Parathyroid adenoma (tissue), 2 donors: ENCODE results near the gene CYB561A3.
A peak's percentile ranks its signal among the peaks of the same experiment; 100 is the strongest.

Experiments
- H2AFZ ChIP-seq: fragments of 300-600 bp; sonication (generic); one replicate; pipeline ENCODE4 v1.7.0; 2017; ENCODE audit warnings: antibody characterized with exemption, mild to moderate bottlenecking
- H3K27ac ChIP-seq: fragments of 300-600 bp; sonication (generic); one replicate; pipeline ENCODE4 v1.7.0; 2017
- H3K27me3 ChIP-seq: fragments of 300-600 bp; sonication (generic); one replicate; pipeline ENCODE4 v1.7.0; 2017; ENCODE audit warnings: low read length; ENCODE audit not compliant: control insufficient read depth, insufficient read depth
- H3K36me3 ChIP-seq: fragments of 300-600 bp; sonication (generic); one replicate; pipeline ENCODE4 v1.7.0; 2017; ENCODE audit warnings: low read length; ENCODE audit not compliant: control insufficient read depth, insufficient read depth
- H3K4me1 ChIP-seq: fragments of 300-600 bp; sonication (generic); one replicate; pipeline ENCODE4 v1.7.0; 2017; ENCODE audit warnings: control low read depth
- H3K4me2 ChIP-seq: fragments of 300-600 bp; sonication (generic); one replicate; pipeline ENCODE4 v1.7.0; 2017; ENCODE audit warnings: low read length
- H3K4me3 ChIP-seq: fragments of 300-600 bp; sonication (generic); one replicate; pipeline ENCODE4 v1.7.0; 2017; ENCODE audit warnings: low read depth, low read length
- H3K79me2 ChIP-seq: fragments of 300-600 bp; sonication (generic); one replicate; pipeline ENCODE4 v1.7.0; 2017; ENCODE audit warnings: control low read depth
- H3K9ac ChIP-seq: fragments of 300-600 bp; sonication (generic); one replicate; pipeline ENCODE4 v1.7.0; 2017; ENCODE audit warnings: mild to moderate bottlenecking
- H3K9me3 ChIP-seq: fragments of 300-600 bp; sonication (generic); one replicate; pipeline ENCODE4 v1.7.0; 2017; ENCODE audit warnings: low read length; ENCODE audit not compliant: control insufficient read depth
- CTCF ChIP-seq: fragments of 300-600 bp; sonication (generic); IDR thresholded peaks from one replicate; pipeline ENCODE4 v1.7.0; 2017; ENCODE audit warnings: antibody characterized with exemption, mild to moderate bottlenecking
- donor health status: primary hyperparathyroidism.

Gene CYB561A3

GRCh38 chr11:61362542-61362875 is 827 bp upstream of the CYB561A3 start:
- Histone ChIP-seq H3K4me3 (peak overlapping the region; percentile 90), H3K27me3 (no peaks in the 10 kb centered on the region), H3K9ac (peak overlapping the region; percentile 95), H3K9me3 (no peaks in the 10 kb centered on the region), H3K4me2 (peak overlapping the region; percentile 97), H2AFZ (peak overlapping the region; percentile 91), H3K4me1 (no peaks in the 10 kb centered on the region), H3K36me3 (no peaks in the 10 kb centered on the region), H3K79me2 (no peaks in the 10 kb centered on the region), H3K27ac (peak overlapping the region; percentile 99)
- no peak for TF ChIP-seq CTCF

GRCh38 chr11:61361237-61361740 is 393 bp downstream of the CYB561A3 start:
- TF ChIP-seq CTCF, result no peak
- peak overlapping the region; percentile 90 for H3K4me3 ChIP-seq
- H3K27ac ChIP-seq, result peak overlapping the region; percentile 99
- H3K27me3 ChIP-seq, result no peaks in the 10 kb centered on the region
- no peaks in the 10 kb centered on the region for H3K36me3 ChIP-seq
- peak overlapping the region; percentile 97 for H3K4me2 ChIP-seq
- H3K9me3 ChIP-seq, result no peaks in the 10 kb centered on the region
- H3K4me1 ChIP-seq, result no peaks in the 10 kb centered on the region
- no peak overlapping the region for H3K9ac ChIP-seq
- H2AFZ ChIP-seq, result peak overlapping the region; percentile 91
- H3K79me2 ChIP-seq, result no peaks in the 10 kb centered on the region

- no peaks in the 10 kb centered on the region for H3K79me2 ChIP-seq
- no peak overlapping the region for H3K9ac ChIP-seq
- H3K27ac ChIP-seq, result no peak overlapping the region
- no peak overlapping the region for H2AFZ ChIP-seq
- H3K27me3 ChIP-seq, result no peaks in the 10 kb centered on the region
- H3K9me3 ChIP-seq, result no peaks in the 10 kb centered on the region
- H3K36me3 ChIP-seq, result no peaks in the 10 kb centered on the region
- TF ChIP-seq CTCF, result no peak
- H3K4me3 ChIP-seq, result no peak overlapping the region
- no peaks in the 10 kb centered on the region for H3K4me1 ChIP-seq
- peak overlapping the region; percentile 4 for H3K4me2 ChIP-seq
Observed at GRCh38 chr11:61359516-61359915, 2.2 kb downstream of the CYB561A3 start.

- H3K4me1 ChIP-seq, result no peaks in the 10 kb centered on the region
- H3K27ac ChIP-seq, result no peak overlapping the region
- TF ChIP-seq CTCF, result no peak
- no peaks in the 10 kb centered on the region for H3K27me3 ChIP-seq
- no peaks in the 10 kb centered on the region for H3K79me2 ChIP-seq
- H3K4me2 ChIP-seq, result no peak overlapping the region
- no peak overlapping the region for H2AFZ ChIP-seq
- no peak overlapping the region for H3K9ac ChIP-seq
- H3K4me3 ChIP-seq, result no peak overlapping the region
- H3K9me3 ChIP-seq, result no peaks in the 10 kb centered on the region
- no peaks in the 10 kb centered on the region for H3K36me3 ChIP-seq
Observed at GRCh38 chr11:61358566-61358965, 3.1 kb downstream of the CYB561A3 start.

GRCh38 chr11:61357894-61358239 is 3.8 kb downstream of the CYB561A3 start:
- Histone ChIP-seq H2AFZ (no peak overlapping the region), H3K27me3 (no peaks in the 10 kb centered on the region), H3K79me2 (no peaks in the 10 kb centered on the region), H3K4me3 (no peak overlapping the region), H3K4me2 (no peak overlapping the region), H3K27ac (no peak overlapping the region), H3K9ac (no peak overlapping the region), H3K9me3 (no peaks in the 10 kb centered on the region), H3K36me3 (no peaks in the 10 kb centered on the region), H3K4me1 (peaks cover 2% of the 10 kb centered on the region)
- no peak for TF ChIP-seq CTCF
